ENCODE measurements around the gene ZDHHC6. TPM values are rescaled to one million over a fixed set of nuclear protein-coding genes. Genes with fewer than 3 reads are reported as not detected.
A peak's percentile ranks its signal among the peaks of the same experiment; 100 is the strongest.

Gene ZDHHC6
- total and polyA plus RNA-seq, 12 donors = 11.0 to 34.5 (median 15.4) TPM

DNA sequence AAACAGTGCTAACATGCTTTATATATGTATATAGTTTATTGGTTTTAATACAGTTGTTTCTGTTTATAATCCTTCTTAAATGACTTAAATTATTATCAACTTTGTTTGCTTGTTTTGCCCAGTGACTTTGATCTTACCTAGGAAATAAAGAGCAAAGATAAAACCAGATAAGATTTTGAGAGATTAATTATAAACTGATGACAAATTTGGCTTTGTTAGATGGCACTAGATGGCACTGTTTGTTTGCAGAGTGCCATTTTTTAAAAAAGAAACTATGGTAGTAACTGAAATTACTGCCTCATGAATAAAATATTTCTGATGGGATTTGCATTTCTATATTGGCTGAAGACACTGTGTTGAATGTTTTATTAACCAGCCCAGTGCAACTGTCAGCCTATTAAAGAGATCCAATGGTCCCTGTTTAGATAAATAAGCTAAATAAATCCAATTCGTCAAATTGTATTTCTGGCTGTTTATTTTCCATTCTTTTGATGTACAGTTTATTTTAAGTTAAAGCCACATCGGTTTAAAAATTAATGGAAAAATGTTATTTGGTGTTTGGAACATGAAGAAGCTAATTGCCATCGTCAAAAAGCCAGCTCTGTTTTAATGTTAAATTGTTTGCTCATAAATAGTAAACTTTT lies 29.0 kb upstream of the ZDHHC6 start:
- H3K36me3 ChIP-seq = peaks cover 0 to 1% (median 0%) of the 10 kb centered on the region in 9 donors
- H3K27ac ChIP-seq = no peak overlapping the region
- TF ChIP-seq, protein P1, sequence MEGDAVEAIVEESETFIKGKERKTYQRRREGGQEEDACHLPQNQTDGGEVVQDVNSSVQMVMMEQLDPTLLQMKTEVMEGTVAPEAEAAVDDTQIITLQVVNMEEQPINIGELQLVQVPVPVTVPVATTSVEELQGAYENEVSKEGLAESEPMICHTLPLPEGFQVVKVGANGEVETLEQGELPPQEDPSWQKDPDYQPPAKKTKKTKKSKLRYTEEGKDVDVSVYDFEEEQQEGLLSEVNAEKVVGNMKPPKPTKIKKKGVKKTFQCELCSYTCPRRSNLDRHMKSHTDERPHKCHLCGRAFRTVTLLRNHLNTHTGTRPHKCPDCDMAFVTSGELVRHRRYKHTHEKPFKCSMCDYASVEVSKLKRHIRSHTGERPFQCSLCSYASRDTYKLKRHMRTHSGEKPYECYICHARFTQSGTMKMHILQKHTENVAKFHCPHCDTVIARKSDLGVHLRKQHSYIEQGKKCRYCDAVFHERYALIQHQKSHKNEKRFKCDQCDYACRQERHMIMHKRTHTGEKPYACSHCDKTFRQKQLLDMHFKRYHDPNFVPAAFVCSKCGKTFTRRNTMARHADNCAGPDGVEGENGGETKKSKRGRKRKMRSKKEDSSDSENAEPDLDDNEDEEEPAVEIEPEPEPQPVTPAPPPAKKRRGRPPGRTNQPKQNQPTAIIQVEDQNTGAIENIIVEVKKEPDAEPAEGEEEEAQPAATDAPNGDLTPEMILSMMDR (IDR thresholded peaks at IDR 0.05) = peak in 6 of 9 donors; percentile 37 to 54 (median 42)
- no peak overlapping the region for H3K4me3 ChIP-seq
- DNase-seq = no peak
- peaks cover 0 to 8% (median 0%) of the 10 kb centered on the region in 9 donors for H3K4me1 ChIP-seq
- WGBS, 2 donors = 81 to 87% methylated on average over 3 of the region's 3 CpGs
- intact Hi-C loops (cut with DNase I) = loop anchor here in 5 of 10 donors (2.0 to 10.0 kb wide), 5 partner anchors 477 to 1089 kb away; partner anchors contain the start of gene TCF7L2 (in 1 of the 5)
- H3K27me3 ChIP-seq = no peaks in the 10 kb centered on the region
- H3K9me3 ChIP-seq = no peaks in the 10 kb centered on the region
- ATAC-seq = no peak

DNA sequence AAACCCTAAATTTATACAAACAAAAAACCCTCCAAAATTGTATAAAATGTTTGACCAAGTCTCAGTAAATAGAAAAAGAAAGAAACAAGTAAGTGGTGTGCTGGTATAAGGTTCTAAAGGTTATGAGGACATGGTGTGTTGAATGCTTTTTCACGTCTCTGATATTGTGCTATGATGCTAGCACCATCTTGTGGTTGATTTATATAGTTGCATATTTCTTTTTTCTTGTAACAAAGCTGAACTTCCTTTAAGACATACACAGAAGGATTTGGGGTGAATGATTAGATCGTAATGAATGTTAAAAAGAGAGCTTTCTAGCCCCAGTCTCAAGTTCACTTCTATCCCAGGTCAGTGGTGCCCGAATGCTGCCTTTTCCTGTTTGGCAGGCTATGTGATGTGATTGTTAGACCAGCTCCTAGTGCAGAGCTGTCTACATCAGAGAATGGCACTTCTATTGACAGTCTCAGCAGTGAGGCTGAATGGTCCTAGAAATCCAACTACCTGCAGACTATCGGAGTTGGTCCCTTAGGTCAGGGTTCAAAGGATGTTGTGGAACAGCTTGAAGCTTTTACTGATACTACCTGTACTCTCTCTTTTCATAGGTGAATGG lies 25.3 kb upstream of the ZDHHC6 start:
- peak in 6 of 8 donors; percentile 56 to 73 (median 61) for ATAC-seq
- Histone ChIP-seq H3K9me3 (no peaks in the 10 kb centered on the region), H3K4me3 (no peak overlapping the region), H3K27ac (no peak overlapping the region), H3K27me3 (no peaks in the 10 kb centered on the region), H3K4me1 (peaks cover 0 to 8% (median 0%) of the 10 kb centered on the region in 9 donors), H3K36me3 (peaks cover 0 to 35% (median 0%) of the 10 kb centered on the region in 9 donors)
- intact Hi-C loops (cut with DNase I) = loop anchor here in 2 of 10 donors (10.0 kb wide), 2 partner anchors 913 to 1093 kb away; no protein-coding TSS in a partner anchor
- 24% methylated on average over 4 of the region's 4 CpGs for WGBS, 2 donors
- TF ChIP-seq, protein P1 (IDR thresholded peaks at IDR 0.05) = peak; percentile 55 to 81 (median 76)
- no peak for DNase-seq

DNA sequence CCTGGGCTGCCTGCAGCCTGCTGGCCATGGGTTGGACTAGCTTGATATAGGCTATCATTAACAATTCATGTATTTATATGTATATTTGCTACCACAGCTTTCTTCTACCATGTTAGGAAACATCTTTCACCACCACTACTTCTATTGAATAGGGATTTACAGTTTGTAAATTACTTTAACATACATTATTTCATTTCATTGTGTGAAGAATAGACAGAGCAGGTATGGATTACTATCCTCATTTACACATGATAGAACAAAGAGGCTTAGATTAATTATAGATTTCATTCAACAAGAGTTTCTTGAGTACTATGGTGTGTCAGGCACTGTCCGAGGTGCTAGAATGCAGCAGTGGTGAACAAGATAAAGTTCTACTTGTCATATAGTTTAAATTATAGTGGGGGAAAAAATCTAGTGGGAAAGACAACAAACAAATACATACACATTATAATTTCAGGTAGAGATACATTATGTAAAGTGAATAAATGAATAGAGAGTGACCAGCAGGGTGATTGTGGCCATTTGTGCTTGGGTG lies 20.9 kb upstream of the ZDHHC6 start:
- Histone ChIP-seq H3K36me3 (peaks cover 0 to 72% (median 12%) of the 10 kb centered on the region in 9 donors), H3K27ac (no peak overlapping the region), H3K4me3 (no peak overlapping the region), H3K27me3 (no peaks in the 10 kb centered on the region), H3K9me3 (no peaks in the 10 kb centered on the region), H3K4me1 (peaks cover 0 to 8% (median 0%) of the 10 kb centered on the region in 9 donors)
- intact Hi-C loops (cut with DNase I) = no loop called here
- no peak for ATAC-seq
- WGBS, 2 donors = 93 to 95% methylated on average over 1 of the region's 1 CpG
- TF ChIP-seq, protein P1 (IDR thresholded peaks at IDR 0.05) = no peak
- DNase-seq = no peak

DNA sequence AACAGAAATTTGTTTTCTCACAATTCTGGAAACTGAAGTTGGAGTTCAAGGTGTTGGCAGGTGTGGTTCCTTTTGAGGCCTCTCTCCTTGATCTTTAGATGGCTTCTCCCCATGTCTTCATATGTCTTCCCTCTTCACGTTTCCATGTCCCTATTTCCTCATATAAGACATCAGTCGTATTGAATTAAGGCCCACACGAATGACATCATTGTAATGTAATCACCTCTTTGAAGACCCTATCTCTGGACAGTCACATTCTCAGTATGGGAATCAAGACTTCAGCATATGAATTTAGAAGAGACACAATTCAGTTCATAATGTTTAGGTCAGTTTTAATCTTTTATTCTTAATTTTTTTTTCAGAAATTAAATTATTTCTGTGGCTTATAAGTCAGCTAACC lies 20.1 kb upstream of the ZDHHC6 start:
- H3K27me3 ChIP-seq = no peaks in the 10 kb centered on the region
- no peaks in the 10 kb centered on the region for H3K9me3 ChIP-seq
- intact Hi-C loops (cut with DNase I) = no loop called here
- peaks cover 0 to 3% (median 0%) of the 10 kb centered on the region in 9 donors for H3K4me1 ChIP-seq
- TF ChIP-seq, protein P1 (IDR thresholded peaks at IDR 0.05) = no peak
- H3K36me3 ChIP-seq = peaks cover 0 to 75% (median 12%) of the 10 kb centered on the region in 9 donors
- no peak overlapping the region for H3K4me3 ChIP-seq
- DNase-seq (no peak), ATAC-seq (no peak)
- H3K27ac ChIP-seq = no peak overlapping the region
- 85 to 90% methylated on average over 3 of the region's 3 CpGs for WGBS, 2 donors
